AG04449 (cell line): ENCODE data around the gene NCAPD2.

Source experiments
- CTCF ChIA-PET: fragments of 350-600 bp; formaldehyde crosslinking; extraction: SDS; loops from one replicate; lab custom pipeline; 2021; ENCODE audit warnings: antibody characterized with exemption; lab: Yijun Ruan, JAX
- POLR2A ChIA-PET: fragments of 400-600, 350-600 bp; formaldehyde crosslinking; extraction: SDS; loops from one replicate; lab custom pipeline; 2020; ENCODE audit warnings: antibody characterized with exemption, inconsistent platforms; lab: Yijun Ruan, JAX
- DNase-seq: peaks from one replicate; pipeline ENCODE4 v3.0.0-alpha.2; 2010; ENCODE audit warnings: low read depth, low spot score
- H3K4me3 ChIP-seq: 2 replicates; pipeline ENCODE4 v1.5.1; 2011; ENCODE audit warnings: low read depth, mild to moderate bottlenecking, control low read depth, low read length
- TF ChIP-seq, protein P1 (sequence below): IDR thresholded peaks from one replicate; pipeline ENCODE4 v1.5.1; 2011; ENCODE audit warnings: mild to moderate bottlenecking, moderate library complexity, low read length, control low read depth, inconsistent platforms; ENCODE audit not compliant: insufficient read depth; ENCODE audit errors: missing control alignments

NCAPD2 gene, protein sequence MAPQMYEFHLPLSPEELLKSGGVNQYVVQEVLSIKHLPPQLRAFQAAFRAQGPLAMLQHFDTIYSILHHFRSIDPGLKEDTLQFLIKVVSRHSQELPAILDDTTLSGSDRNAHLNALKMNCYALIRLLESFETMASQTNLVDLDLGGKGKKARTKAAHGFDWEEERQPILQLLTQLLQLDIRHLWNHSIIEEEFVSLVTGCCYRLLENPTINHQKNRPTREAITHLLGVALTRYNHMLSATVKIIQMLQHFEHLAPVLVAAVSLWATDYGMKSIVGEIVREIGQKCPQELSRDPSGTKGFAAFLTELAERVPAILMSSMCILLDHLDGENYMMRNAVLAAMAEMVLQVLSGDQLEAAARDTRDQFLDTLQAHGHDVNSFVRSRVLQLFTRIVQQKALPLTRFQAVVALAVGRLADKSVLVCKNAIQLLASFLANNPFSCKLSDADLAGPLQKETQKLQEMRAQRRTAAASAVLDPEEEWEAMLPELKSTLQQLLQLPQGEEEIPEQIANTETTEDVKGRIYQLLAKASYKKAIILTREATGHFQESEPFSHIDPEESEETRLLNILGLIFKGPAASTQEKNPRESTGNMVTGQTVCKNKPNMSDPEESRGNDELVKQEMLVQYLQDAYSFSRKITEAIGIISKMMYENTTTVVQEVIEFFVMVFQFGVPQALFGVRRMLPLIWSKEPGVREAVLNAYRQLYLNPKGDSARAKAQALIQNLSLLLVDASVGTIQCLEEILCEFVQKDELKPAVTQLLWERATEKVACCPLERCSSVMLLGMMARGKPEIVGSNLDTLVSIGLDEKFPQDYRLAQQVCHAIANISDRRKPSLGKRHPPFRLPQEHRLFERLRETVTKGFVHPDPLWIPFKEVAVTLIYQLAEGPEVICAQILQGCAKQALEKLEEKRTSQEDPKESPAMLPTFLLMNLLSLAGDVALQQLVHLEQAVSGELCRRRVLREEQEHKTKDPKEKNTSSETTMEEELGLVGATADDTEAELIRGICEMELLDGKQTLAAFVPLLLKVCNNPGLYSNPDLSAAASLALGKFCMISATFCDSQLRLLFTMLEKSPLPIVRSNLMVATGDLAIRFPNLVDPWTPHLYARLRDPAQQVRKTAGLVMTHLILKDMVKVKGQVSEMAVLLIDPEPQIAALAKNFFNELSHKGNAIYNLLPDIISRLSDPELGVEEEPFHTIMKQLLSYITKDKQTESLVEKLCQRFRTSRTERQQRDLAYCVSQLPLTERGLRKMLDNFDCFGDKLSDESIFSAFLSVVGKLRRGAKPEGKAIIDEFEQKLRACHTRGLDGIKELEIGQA (N-terminal part only)

DNA sequence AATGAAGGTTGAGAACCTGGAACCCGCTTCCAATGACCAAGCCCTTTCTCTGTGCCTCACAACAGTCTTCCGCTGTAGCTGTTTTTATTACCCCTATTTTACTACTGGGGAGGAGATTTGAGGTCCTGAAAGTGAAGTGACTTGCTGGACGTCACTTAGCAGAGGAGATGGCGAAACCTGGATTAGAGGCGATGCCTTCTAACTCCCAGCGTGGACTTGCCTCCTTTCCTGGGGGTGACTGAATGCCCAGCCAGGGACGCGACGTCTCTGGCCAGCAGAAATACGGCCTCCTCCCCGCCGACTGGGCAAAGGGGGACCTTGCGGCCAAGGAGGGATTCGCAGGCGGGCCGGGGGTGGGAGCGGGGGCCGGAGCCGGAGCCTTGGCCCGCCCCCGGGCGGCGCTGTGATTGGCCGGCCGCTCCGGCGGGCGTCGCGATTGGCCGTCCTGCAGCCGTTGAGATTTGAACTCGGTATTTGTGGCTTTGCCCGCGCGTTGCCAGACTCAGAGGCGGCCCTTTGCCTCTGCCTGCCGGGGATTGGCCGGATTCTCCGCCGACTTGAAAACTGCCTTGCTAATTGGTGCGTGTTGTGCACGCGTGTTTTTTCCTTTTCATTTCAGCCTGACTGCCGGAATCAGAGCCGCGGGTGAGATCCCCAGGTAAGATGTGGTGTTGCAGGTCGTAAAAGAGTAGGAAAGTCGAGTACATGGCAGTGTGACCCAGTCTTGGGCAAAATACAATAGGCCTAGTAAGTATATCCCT lies at the start of gene NCAPD2:
TSS of gene NCAPD2 (plus strand) at position 606 of the 761 bp plus-strand sequence. CDS start 997 bp downstream, outside the sequence.
- ChIA-PET CTCF (interaction anchor here (0.7 to 2.9 kb wide), 8 partner anchors 8 to 69 kb away, joined by 3 to 14 read pairs (median 4); no protein-coding TSS in a partner anchor), POLR2A (interaction anchor here (0.6 to 1.8 kb wide), 8 partner anchors 15 to 65 kb away, joined by 3 to 25 read pairs (median 4); partner anchors contain the start of genes GAPDH and VAMP1)
- peak within 1 kb of the TSS; percentile 97 for H3K4me3 ChIP-seq
- peak; percentile 55 for DNase-seq
- TF ChIP-seq, protein P1, sequence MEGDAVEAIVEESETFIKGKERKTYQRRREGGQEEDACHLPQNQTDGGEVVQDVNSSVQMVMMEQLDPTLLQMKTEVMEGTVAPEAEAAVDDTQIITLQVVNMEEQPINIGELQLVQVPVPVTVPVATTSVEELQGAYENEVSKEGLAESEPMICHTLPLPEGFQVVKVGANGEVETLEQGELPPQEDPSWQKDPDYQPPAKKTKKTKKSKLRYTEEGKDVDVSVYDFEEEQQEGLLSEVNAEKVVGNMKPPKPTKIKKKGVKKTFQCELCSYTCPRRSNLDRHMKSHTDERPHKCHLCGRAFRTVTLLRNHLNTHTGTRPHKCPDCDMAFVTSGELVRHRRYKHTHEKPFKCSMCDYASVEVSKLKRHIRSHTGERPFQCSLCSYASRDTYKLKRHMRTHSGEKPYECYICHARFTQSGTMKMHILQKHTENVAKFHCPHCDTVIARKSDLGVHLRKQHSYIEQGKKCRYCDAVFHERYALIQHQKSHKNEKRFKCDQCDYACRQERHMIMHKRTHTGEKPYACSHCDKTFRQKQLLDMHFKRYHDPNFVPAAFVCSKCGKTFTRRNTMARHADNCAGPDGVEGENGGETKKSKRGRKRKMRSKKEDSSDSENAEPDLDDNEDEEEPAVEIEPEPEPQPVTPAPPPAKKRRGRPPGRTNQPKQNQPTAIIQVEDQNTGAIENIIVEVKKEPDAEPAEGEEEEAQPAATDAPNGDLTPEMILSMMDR: peak; percentile 24

DNA sequence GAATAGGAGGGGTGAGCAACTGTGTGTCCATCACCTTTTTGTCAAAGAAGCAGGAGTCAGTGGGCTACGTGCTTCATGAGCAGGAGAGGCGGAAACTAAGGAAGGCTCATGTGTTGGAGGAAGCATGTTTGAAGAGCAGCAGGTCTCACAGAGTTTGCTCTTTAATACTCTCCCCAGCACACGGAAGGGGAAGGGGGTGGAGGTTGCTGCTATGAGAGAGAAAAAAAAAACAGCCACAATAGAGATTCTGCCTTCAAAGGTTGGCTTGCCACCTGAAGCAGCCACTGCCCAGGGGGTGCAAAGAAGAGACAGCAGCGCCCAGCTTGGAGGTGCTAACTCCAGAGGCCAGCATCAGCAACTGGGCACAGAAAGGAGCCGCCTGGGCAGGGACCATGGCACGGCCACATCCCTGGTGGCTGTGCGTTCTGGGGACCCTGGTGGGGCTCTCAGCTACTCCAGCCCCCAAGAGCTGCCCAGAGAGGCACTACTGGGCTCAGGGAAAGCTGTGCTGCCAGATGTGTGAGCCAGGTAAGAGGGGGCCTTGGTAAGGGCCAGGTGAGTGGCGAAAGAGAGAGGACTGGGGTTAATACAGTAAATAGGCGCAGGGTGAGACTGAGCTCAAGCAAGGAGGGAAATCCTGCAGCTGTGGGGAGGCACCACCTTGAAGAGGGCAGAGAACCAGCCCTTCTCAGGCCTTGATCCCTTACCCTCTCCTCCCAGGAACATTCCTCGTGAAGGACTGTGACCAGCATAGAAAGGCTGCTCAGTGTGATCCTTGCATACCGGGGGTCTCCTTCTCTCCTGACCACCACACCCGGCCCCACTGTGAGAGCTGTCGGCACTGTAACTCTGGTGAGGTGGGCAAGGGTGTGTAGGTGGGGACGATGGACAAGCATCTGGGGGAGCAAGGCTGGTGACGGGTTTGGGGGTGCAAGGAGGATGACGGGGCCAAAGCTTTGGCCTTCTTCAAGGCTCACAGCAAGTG lies 48.9 kb upstream of the NCAPD2 start, which contains the start of gene CD27:
TSS of gene CD27 (plus strand) at position 252 of the 985 bp plus-strand sequence. CDS start at position 393, 141 bp downstream.
- ChIA-PET POLR2A (interaction anchor here (0.5 to 1.2 kb wide), 2 partner anchors 25 to 60 kb away, joined by 3 to 5 read pairs; partner anchors contain the start of gene VAMP1), CTCF (interaction anchor here (1.3 to 1.5 kb wide), 2 partner anchors 88 to 94 kb away, joined by 3 to 4 read pairs; no protein-coding TSS in a partner anchor)
- no peak for DNase-seq
- H3K4me3 ChIP-seq: no peak within 1 kb of the TSS
- TF ChIP-seq, protein P1: no peak

DNA sequence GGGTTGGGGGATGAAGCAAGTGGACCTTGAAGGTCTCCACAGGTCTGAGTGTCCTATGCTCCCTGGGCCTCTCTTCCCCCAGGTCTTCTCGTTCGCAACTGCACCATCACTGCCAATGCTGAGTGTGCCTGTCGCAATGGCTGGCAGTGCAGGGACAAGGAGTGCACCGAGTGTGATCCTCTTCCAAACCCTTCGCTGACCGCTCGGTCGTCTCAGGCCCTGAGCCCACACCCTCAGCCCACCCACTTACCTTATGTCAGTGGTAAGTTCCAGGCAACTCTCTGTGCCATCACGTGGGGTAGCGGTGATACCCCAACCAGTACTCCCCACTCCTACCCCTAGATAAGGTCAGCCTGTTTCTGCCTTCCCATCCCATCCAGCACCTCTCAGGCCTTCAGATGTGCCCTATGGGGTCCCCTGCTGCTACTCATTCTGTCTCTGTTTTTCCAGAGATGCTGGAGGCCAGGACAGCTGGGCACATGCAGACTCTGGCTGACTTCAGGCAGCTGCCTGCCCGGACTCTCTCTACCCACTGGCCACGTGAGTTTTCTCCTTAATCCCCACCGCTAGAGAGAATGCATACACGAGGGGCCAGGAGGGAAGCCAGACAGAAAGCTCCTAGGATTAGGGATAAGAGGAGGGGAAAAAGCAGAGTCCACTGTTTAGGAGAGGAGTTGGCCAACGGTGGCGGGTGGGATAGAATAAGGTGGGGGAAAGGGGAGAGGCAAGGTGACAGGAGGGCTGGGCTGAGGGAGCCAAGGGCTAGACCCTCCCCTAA lies 43.6 kb upstream of the NCAPD2 start:
- DNase-seq: no peak
- TF ChIP-seq, protein P1: no peak
- CTCF ChIA-PET: interaction anchor here (0.8 to 8.6 kb wide), 6 partner anchors 13 to 85 kb away, joined by 3 to 97 read pairs (median 4); no protein-coding TSS in a partner anchor
- POLR2A ChIA-PET: interaction anchor here (0.8 to 3.1 kb wide), 3 partner anchors 20 to 114 kb away, joined by 3 to 31 read pairs (median 4); partner anchors contain the start of gene VAMP1
- H3K4me3 ChIP-seq: peak overlapping the region; percentile 75

DNA sequence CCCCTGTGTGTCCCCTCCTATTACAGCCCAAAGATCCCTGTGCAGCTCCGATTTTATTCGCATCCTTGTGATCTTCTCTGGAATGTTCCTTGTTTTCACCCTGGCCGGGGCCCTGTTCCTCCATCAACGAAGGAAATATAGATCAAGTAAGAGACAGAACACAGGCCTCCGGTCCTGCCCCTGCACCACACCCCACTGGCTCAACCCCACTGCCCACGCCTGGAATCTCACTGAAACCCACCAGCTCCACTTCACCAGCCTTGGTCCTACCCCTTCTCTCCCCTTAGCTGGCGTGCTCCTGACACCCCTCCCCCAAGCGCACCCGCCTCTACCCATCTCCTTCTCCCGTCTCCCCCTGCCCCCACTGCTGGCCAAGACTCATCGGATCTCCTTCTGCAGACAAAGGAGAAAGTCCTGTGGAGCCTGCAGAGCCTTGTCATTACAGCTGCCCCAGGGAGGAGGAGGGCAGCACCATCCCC lies 43.0 kb upstream of the NCAPD2 start:
- DNase-seq: no peak

More for the DNA sequence above, 43.0 kb upstream of the NCAPD2 start:
- ChIA-PET CTCF (interaction anchor here (0.6 to 8.6 kb wide), 9 partner anchors 9 to 85 kb away, joined by 3 to 97 read pairs (median 4); no protein-coding TSS in a partner anchor), POLR2A (interaction anchor here (1.2 to 3.1 kb wide), 3 partner anchors 15 to 114 kb away, joined by 3 to 31 read pairs (median 3); partner anchors contain the start of gene VAMP1)
- H3K4me3 ChIP-seq: peak overlapping the region; percentile 75
- TF ChIP-seq, protein P1: no peak
